ENCODE results near the gene WNT3A.
"Not testable (repeated sequence)": the region's sequence is repeated elsewhere in the genome, so short reads cannot be mapped to it uniquely, and the experiment has no call there.

Gene WNT3A

GRCh38 chr1:228006786-228007048 is at the start of gene WNT3A:
TSS of gene WNT3A (plus strand) at chr1:228006998. CDS start at chr1:228007129, 131 bp downstream.
- DNase-seq (ENCODE audit: low read depth in 2 of 2), result no peak

- no peak for DNase-seq (ENCODE audit: low read depth in 2 of 2)
Measured at GRCh38 chr1:227958617-227959324, 48.0 kb upstream of the WNT3A start.

GRCh38 chr1:227959325-227959860 is 47.4 kb upstream of the WNT3A start:
- DNase-seq (ENCODE audit: low read depth in 2 of 2), result no peak

- DNase-seq (ENCODE audit: low read depth in 2 of 2), result no peak
Measured at GRCh38 chr1:227961651-227962466, 44.9 kb upstream of the WNT3A start.

GRCh38 chr1:227966733-227967132 is 40.1 kb upstream of the WNT3A start:
- DNase-seq (ENCODE audit: low read depth in 2 of 2), result not testable (repeated sequence)

- not testable (repeated sequence) for DNase-seq (ENCODE audit: low read depth in 2 of 2)
Measured at GRCh38 chr1:227967815-227968214, 39.0 kb upstream of the WNT3A start.

GRCh38 chr1:227970076-227970995 is 36.5 kb upstream of the WNT3A start:
- not testable (repeated sequence) for DNase-seq (ENCODE audit: low read depth in 2 of 2)

- DNase-seq (ENCODE audit: low read depth in 2 of 2), result not testable (repeated sequence)
Measured at GRCh38 chr1:227971216-227971615, 35.6 kb upstream of the WNT3A start.

- not testable (repeated sequence) for DNase-seq (ENCODE audit: low read depth in 2 of 2)
Measured at GRCh38 chr1:227971643-227972282, 35.0 kb upstream of the WNT3A start.

- not testable (repeated sequence) for DNase-seq (ENCODE audit: low read depth in 2 of 2)
Measured at GRCh38 chr1:227972283-227972679, 34.5 kb upstream of the WNT3A start.

- not testable (repeated sequence) for DNase-seq (ENCODE audit: low read depth in 2 of 2)
Measured at GRCh38 chr1:227972843-227973374, 33.9 kb upstream of the WNT3A start.

GRCh38 chr1:227973724-227974288 is 33.0 kb upstream of the WNT3A start:
- DNase-seq (ENCODE audit: low read depth in 2 of 2), result not testable (repeated sequence)

GRCh38 chr1:227975583-227976283 is 31.1 kb upstream of the WNT3A start:
- DNase-seq (ENCODE audit: low read depth in 2 of 2), result not testable (repeated sequence)

GRCh38 chr1:227987181-227987580 is 19.6 kb upstream of the WNT3A start:
- DNase-seq (ENCODE audit: low read depth in 2 of 2), result no peak

GRCh38 chr1:227994632-227995300 is 12.0 kb upstream of the WNT3A start:
- DNase-seq (ENCODE audit: low read depth in 2 of 2), result no peak

GRCh38 chr1:227996187-227996950 is 10.4 kb upstream of the WNT3A start:
- no peak for DNase-seq (ENCODE audit: low read depth in 2 of 2)

GRCh38 chr1:227998374-227999055 is 8.3 kb upstream of the WNT3A start:
- no peak for DNase-seq (ENCODE audit: low read depth in 2 of 2)

All from stimulated activated CD8-positive, alpha-beta memory T cell treated with anti-CD3 and anti-CD28 coated beads, Interleukin-2, amount 100 ng/mL, for 1 hour (primary cell).